Smooth muscle cell (in vitro differentiated cells): ENCODE data around the gene HERC6. TPM values are rescaled to one million over a fixed set of nuclear protein-coding genes. Genes with fewer than 3 reads are reported as not detected.
"Not testable (repeated sequence)": the region's sequence is repeated elsewhere in the genome, so short reads cannot be mapped to it uniquely, and the experiment has no call there.

Source experiments
- DNase-seq: peaks from one replicate; lab custom pipeline; 2025; ENCODE audit not compliant: unreplicated experiment; lab: John Stamatoyannopoulos, UW
- H2AFZ ChIP-seq: fragments of 200-600 bp; sonication (generic); 2 replicates; pipeline ENCODE4 v1.6.0; 2016; ENCODE audit warnings: antibody characterized with exemption, low read depth, mild to moderate bottlenecking
- H3F3A ChIP-seq: fragments of 200-600 bp; sonication (generic); 2 replicates; pipeline ENCODE4 v1.6.0; 2017; ENCODE audit warnings: antibody characterized with exemption, low read depth
- H3K27ac ChIP-seq: fragments of 200-600 bp; sonication (generic); 2 replicates; pipeline ENCODE4 v1.5.1; 2016; ENCODE audit warnings: low read depth, mild to moderate bottlenecking
- H3K27me3 ChIP-seq: fragments of 200-600 bp; sonication (generic); 2 replicates; pipeline ENCODE4 v1.6.1; 2016; ENCODE audit warnings: low read depth, mild to moderate bottlenecking
- H3K36me3 ChIP-seq: fragments of 200-600 bp; sonication (generic); 2 replicates; pipeline ENCODE4 v1.5.1; 2016; ENCODE audit warnings: low read depth
- H3K4me1 ChIP-seq: fragments of 200-600 bp; sonication (generic); 2 replicates; pipeline ENCODE4 v1.5.1; 2016; ENCODE audit warnings: low read depth
- H3K4me2 ChIP-seq: fragments of 200-600 bp; sonication (generic); 2 replicates; pipeline ENCODE4 v1.6.0; 2016; ENCODE audit warnings: mild to moderate bottlenecking
- H3K4me3 ChIP-seq: fragments of 200-600 bp; sonication (generic); 2 replicates; pipeline ENCODE4 v1.5.1; 2016; ENCODE audit warnings: mild to moderate bottlenecking
- H3K79me2 ChIP-seq: fragments of 200-600 bp; sonication (generic); 2 replicates; pipeline ENCODE4 v1.6.0; 2016; ENCODE audit warnings: low read depth, mild to moderate bottlenecking
- H3K9ac ChIP-seq: fragments of 200-600 bp; sonication (generic); 2 replicates; pipeline ENCODE4 v1.6.0; 2016; ENCODE audit warnings: low read depth
- H3K9me3 ChIP-seq: fragments of 200-600 bp; sonication (generic); replicated peaks from 2 replicates; pipeline ENCODE4 v1.5.1; 2016; ENCODE audit warnings: low read depth
- H4K20me1 ChIP-seq: fragments of 200-600 bp; sonication (generic); 2 replicates; pipeline ENCODE4 v1.6.0; 2016; ENCODE audit warnings: low read depth
- WGBS: methylation state at CpG from one replicate; pipeline ENCODE4 v1.1.7; 2016; ENCODE audit warnings: low lambda C conversion rate; 5-methylcytosine and 5-hydroxymethylcytosine counted together
- polyA plus RNA-seq: library from polyadenylated mRNA; unstranded; fragments of >200 nt; fragmentation: Nextera tagmentation; extraction: Ambion mirVana; gene quantifications from 2 replicates; pipeline ENCODE4 v1.2.1, GENCODE V29; 2016
- total RNA-seq: library from RNA; depleted of rRNA; stranded (reverse); fragments of >200 nt; gene quantifications from 2 replicates; pipeline ENCODE4 v1.2.3, GENCODE V29; 2014
- TF ChIP-seq, protein P1 (sequence below): fragments of 200-600 bp; sonication (generic); IDR thresholded peaks from 2 replicates; pipeline ENCODE4 v1.5.1; 2017; ENCODE audit warnings: borderline replicate concordance, mild to moderate bottlenecking, antibody characterized with exemption; ENCODE audit not compliant: insufficient read depth, poor library complexity, severe bottlenecking

Gene HERC6
- total and polyA plus RNA-seq, 2 experiments from 2014 or later: 0.39 to 0.45 TPM

- no peak overlapping the region for H3K9ac ChIP-seq
- H3K27me3 ChIP-seq: no peaks in the 10 kb centered on the region
- H3F3A ChIP-seq: no peaks in the 10 kb centered on the region
- no peak overlapping the region for H3K4me2 ChIP-seq
- no peak overlapping the region for H3K4me3 ChIP-seq
- no peak overlapping the region for H3K27ac ChIP-seq
- DNase-seq: no peak
- H4K20me1 ChIP-seq: no peaks in the 10 kb centered on the region
- no peaks in the 10 kb centered on the region for H3K79me2 ChIP-seq
- H2AFZ ChIP-seq: no peak overlapping the region
- WGBS: 95% methylated on average over 1 of the region's 1 CpG
- H3K36me3 ChIP-seq: no peaks in the 10 kb centered on the region
- TF ChIP-seq, protein P1, sequence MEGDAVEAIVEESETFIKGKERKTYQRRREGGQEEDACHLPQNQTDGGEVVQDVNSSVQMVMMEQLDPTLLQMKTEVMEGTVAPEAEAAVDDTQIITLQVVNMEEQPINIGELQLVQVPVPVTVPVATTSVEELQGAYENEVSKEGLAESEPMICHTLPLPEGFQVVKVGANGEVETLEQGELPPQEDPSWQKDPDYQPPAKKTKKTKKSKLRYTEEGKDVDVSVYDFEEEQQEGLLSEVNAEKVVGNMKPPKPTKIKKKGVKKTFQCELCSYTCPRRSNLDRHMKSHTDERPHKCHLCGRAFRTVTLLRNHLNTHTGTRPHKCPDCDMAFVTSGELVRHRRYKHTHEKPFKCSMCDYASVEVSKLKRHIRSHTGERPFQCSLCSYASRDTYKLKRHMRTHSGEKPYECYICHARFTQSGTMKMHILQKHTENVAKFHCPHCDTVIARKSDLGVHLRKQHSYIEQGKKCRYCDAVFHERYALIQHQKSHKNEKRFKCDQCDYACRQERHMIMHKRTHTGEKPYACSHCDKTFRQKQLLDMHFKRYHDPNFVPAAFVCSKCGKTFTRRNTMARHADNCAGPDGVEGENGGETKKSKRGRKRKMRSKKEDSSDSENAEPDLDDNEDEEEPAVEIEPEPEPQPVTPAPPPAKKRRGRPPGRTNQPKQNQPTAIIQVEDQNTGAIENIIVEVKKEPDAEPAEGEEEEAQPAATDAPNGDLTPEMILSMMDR: no peak
- H3K4me1 ChIP-seq: no peaks in the 10 kb centered on the region
- H3K9me3 ChIP-seq: no peaks in the 10 kb centered on the region
These were observed 57.5 kb downstream of the HERC6 start for GRCh38 chr4:88435987-88436693.

DNA sequence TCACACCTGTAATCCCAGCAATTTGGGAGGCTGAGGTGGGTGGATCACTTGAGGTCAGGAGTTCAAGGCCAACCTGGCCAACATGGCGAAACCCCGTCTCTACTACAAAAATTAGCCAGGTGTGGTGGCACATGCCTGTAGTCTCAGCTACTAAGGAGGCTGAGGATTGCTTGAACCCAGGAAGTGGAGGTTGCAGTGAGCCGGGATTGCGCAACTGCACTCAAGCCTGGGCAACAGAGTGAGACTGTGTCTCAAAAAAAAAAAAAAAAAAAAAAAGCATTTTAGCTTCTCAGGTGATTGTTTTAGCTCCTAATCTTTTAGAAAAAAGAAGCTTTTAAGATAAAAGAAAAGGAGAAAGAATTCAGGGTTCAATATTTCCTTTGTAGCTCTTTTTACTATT lies 59.2 kb downstream of the HERC6 start:
- H4K20me1 ChIP-seq, H3K36me3 ChIP-seq, H2AFZ ChIP-seq, H3K4me3 ChIP-seq, H3K4me2 ChIP-seq, H3K9ac ChIP-seq, H3K27me3 ChIP-seq, DNase-seq, H3K9me3 ChIP-seq, H3K4me1 ChIP-seq, H3K79me2 ChIP-seq, H3F3A ChIP-seq, H3K27ac ChIP-seq: not testable (repeated sequence)
- 94% methylated on average over 4 of the region's 4 CpGs for WGBS

DNA sequence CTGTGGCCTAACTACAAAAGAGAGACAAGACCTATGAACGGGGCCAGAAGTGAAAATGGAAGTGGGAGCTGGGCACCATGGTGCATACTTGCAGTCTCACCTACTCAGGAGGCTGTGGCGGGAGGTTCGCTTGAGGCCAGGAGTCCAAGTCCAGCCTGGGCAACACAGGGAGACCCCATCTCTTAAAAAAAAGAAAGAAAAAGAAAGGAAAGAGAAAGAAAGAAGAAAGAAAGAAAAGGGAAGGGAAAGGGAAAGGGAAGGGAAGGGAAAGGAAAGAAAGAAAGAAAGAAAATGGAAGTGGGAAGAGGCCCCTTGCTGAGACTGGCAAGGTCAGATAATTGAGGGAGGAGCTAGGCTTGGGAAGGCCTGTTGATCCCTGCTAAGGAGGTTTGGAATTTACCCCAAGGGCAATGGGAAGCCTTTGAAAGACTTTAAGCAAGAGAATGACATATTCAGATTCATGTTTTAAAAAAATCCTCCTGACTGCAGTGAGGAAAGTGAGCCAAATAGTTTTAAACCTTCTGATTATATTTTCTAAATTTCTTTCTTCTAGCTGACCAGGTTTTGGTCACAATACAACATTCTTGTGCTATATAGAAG lies 60.6 kb downstream of the HERC6 start:
- H3K4me1 ChIP-seq: no peaks in the 10 kb centered on the region
- DNase-seq: no peak
- H3K4me2 ChIP-seq: no peak overlapping the region
- H3K36me3 ChIP-seq: no peaks in the 10 kb centered on the region
- WGBS: 93% methylated on average over 3 of the region's 3 CpGs
- no peaks in the 10 kb centered on the region for H3K27me3 ChIP-seq
- TF ChIP-seq, protein P1: no peak
- H3F3A ChIP-seq: no peaks in the 10 kb centered on the region
- H3K9me3 ChIP-seq: no peaks in the 10 kb centered on the region
- H4K20me1 ChIP-seq: no peaks in the 10 kb centered on the region
- no peak overlapping the region for H3K9ac ChIP-seq
- H3K4me3 ChIP-seq: no peak overlapping the region
- no peak overlapping the region for H2AFZ ChIP-seq
- peak overlapping the region; percentile 16 for H3K27ac ChIP-seq
- no peaks in the 10 kb centered on the region for H3K79me2 ChIP-seq

GRCh38 chr4:88440146-88440545 lies 61.5 kb downstream of the HERC6 start:
- Histone ChIP-seq H3K79me2 (no peaks in the 10 kb centered on the region), H3F3A (no peaks in the 10 kb centered on the region), H3K36me3 (no peaks in the 10 kb centered on the region), H2AFZ (no peak overlapping the region), H3K4me1 (no peaks in the 10 kb centered on the region), H3K27me3 (no peaks in the 10 kb centered on the region), H4K20me1 (no peaks in the 10 kb centered on the region), H3K27ac (no peak overlapping the region), H3K4me2 (no peak overlapping the region), H3K9ac (no peak overlapping the region), H3K4me3 (no peak overlapping the region), H3K9me3 (no peaks in the 10 kb centered on the region)
- 90% methylated on average over 1 of the region's 1 CpG for WGBS
- no peak for DNase-seq
- TF ChIP-seq, protein P1: no peak
